ENCODE measurements around the gene POFUT2.

Gene POFUT2

GRCh38 chr21:45306832-45307571 lies 19.3 kb upstream of the POFUT2 start:
- Histone ChIP-seq H3K27ac (replicated peaks) (no peak overlapping the region), H3K27me3 (ENCODE audit: insufficient read depth, poor library complexity, severe bottlenecking) (no peaks in the 10 kb centered on the region), H3K4me3 (replicated peaks; ENCODE audit: insufficient read depth, low read length) (no peak overlapping the region)
- DNase-seq (ENCODE audit: low read depth in 1 of 2, low spot score in 1 of 2), result no peak
- TF ChIP-seq GABPA (IDR thresholded peaks at IDR 0.05; ENCODE audit: low read depth), result no peak
- TF ChIP-seq POLR2AphosphoS5 (IDR thresholded peaks at IDR 0.05; ENCODE audit: low read depth), result no peak
- no peak for TF ChIP-seq SPI1 (IDR thresholded peaks at IDR 0.05; ENCODE audit: borderline replicate concordance, low read depth)
- no peak for TF ChIP-seq CTCF (IDR thresholded peaks at IDR 0.05; ENCODE audit: insufficient read depth, low read length)
- no peak for TF ChIP-seq REST (IDR thresholded peaks at IDR 0.05; ENCODE audit: insufficient replicate concordance, low read depth)

GRCh38 chr21:45306453-45306831 lies 18.7 kb upstream of the POFUT2 start:
- Histone ChIP-seq H3K4me3 (replicated peaks; ENCODE audit: insufficient read depth, low read length) (no peak overlapping the region), H3K27ac (replicated peaks) (no peak overlapping the region), H3K27me3 (ENCODE audit: insufficient read depth, poor library complexity, severe bottlenecking) (no peaks in the 10 kb centered on the region)
- no peak for DNase-seq (ENCODE audit: low read depth in 1 of 2, low spot score in 1 of 2)
- TF ChIP-seq GABPA (IDR thresholded peaks at IDR 0.05; ENCODE audit: low read depth), result no peak
- no peak for TF ChIP-seq REST (IDR thresholded peaks at IDR 0.05; ENCODE audit: insufficient replicate concordance, low read depth)
- no peak for TF ChIP-seq SPI1 (IDR thresholded peaks at IDR 0.05; ENCODE audit: borderline replicate concordance, low read depth)
- TF ChIP-seq POLR2AphosphoS5 (IDR thresholded peaks at IDR 0.05; ENCODE audit: low read depth), result no peak
- no peak for TF ChIP-seq CTCF (IDR thresholded peaks at IDR 0.05; ENCODE audit: insufficient read depth, low read length)

GRCh38 chr21:45305836-45306235 lies 18.1 kb upstream of the POFUT2 start:
- no peak for TF ChIP-seq GABPA (IDR thresholded peaks at IDR 0.05; ENCODE audit: low read depth)
- TF ChIP-seq POLR2AphosphoS5 (IDR thresholded peaks at IDR 0.05; ENCODE audit: low read depth), result no peak
- no peak for TF ChIP-seq CTCF (IDR thresholded peaks at IDR 0.05; ENCODE audit: insufficient read depth, low read length)
- TF ChIP-seq REST (IDR thresholded peaks at IDR 0.05; ENCODE audit: insufficient replicate concordance, low read depth), result no peak
- no peak for TF ChIP-seq SPI1 (IDR thresholded peaks at IDR 0.05; ENCODE audit: borderline replicate concordance, low read depth)
- no peak for DNase-seq (ENCODE audit: low read depth in 1 of 2, low spot score in 1 of 2)
- no peak overlapping the region for H3K27ac ChIP-seq (replicated peaks)
- H3K27me3 ChIP-seq (ENCODE audit: insufficient read depth, poor library complexity, severe bottlenecking), result no peaks in the 10 kb centered on the region
- H3K4me3 ChIP-seq (replicated peaks; ENCODE audit: insufficient read depth, low read length), result no peak overlapping the region
